ENCODE results near the gene SLC12A8.

Gene SLC12A8

DNA sequence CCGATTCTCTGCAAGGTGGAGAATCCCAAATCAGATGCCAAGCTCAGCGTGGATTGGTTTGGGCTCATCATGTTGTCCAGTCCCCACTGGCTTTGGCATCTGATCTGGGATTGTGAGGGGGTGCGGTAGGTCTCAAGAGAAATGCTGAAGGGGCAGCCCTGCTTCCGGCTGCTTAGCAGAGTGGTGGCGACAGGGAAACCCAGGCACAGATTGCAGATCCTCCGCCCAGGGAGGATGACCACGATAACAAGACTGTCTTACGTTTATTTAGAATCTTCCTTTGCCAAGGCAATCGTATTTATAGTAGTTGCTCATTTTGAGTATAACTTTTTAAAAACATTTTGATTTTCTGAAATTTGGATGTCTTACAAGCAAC lies 61.1 kb downstream of the SLC12A8 start:
- DNase-seq, result no peak

DNA sequence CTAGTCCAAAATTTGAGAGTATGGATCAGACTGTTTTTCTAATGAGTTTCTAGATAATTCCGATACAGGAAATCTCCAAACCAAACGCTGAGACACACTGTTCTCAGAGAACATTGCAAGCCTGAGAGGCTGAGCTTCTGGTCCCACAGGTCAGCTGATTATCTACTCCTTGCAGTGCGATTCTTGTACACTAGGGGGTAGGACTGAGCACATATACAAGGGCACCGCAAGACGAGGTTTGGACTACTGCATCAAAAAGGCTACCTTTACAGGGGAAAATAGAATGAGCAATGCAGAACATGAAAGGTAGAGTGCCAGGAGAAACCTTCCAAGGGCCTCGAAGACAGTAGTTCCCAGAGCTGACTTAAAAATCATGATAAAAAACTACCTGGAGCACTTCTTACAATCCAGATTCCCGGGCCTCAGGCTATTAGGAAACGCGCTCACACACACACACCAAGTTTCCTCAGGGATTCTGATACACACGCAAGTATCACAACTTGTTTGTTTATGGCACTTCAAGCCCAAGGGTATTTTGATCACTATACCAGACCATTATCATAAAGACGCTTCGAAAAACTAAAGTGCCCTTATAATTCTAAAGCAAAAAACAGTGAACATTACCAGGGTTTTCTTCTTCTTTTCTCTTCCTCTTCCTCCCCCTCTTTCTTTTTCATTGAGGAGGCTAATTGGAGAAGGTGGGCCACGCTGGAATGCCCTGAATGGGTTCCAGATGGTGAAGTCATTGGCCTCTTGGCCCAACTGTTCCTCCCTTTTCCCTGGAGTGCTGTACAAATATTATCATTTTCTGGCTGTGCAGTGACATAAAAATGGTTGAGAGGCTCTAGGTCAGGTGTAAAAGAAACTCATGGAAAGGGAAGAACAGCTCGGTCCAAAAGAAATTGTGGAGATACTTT lies 61.8 kb downstream of the SLC12A8 start:
- DNase-seq, result no peak

DNA sequence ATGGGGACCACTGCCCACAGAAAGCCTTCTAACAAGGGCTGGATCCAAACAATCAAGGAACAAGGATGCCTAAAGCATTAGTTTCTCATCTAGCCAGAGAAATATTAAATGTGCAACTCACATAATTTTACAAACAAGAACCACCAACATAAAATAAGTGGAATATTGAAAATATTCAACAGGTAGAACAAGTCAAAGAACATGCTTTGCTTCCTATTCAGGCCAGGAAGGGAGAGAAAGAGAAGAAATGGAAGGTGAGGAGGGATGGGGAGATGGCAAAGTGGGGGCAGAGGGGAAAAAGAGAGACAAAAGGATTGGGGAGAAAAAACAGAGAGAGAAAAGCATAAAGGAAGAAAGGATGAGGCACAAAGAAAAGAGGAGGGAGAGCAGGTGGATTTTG lies 63.1 kb downstream of the SLC12A8 start:
- DNase-seq, result no peak

DNA sequence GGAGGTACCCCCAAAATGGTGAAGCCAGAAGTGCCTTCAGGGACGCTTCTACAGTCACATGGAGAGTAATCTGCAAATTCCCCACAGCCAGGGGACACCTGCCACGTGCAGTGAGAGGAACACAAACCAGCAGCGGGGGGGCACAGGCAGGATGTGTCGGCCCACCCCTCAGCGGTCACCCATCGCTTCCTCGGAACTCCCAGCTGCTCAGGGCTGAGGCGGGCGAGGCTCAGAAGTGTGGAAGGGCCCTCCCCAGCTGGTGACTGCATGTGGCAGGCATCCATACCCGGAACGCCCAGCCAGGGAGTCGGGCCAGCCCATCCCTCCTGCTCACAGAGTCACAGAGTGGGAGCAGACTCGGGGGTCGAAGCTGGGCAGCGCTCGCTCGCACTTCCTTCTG lies 63.7 kb downstream of the SLC12A8 start:
- no peak for DNase-seq

DNA sequence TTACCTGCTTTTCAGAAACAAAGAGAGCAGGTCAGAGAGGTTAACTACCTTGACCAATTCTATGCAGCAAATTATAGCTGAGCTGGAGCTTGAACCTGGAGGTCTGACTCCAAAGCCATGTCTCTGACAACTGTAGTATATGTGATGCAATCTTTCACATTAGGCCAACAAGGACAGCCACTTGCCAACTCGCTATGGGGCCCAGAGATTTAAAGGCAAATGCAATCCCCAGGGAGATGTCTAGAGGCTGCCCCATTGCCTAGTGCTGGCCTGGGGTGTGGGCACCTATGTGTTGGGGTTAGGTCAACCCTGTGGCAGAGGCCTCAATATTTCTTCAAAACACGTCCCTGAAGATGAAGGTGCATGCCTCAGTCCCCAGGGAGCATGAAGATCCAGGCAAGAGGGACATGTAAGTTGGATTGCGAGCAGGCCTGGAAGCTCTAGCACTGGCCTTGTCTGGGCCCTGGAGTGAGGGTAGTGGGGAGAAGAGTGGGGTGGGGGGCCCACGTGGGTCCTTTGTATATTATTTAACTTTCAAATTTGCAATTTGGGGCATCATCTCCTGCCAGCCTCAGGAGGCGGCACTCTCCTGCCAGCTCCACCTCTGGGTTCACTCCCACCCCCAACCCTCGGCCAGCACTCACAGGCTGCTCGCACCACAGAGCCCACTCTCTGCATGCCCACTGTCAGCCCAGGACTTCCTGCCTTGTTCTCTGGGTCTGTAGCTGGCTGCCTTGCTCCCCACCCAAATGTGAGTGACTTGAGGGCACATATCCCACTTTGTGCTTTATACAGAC lies 64.3 kb downstream of the SLC12A8 start:
- DNase-seq, result no peak

DNA sequence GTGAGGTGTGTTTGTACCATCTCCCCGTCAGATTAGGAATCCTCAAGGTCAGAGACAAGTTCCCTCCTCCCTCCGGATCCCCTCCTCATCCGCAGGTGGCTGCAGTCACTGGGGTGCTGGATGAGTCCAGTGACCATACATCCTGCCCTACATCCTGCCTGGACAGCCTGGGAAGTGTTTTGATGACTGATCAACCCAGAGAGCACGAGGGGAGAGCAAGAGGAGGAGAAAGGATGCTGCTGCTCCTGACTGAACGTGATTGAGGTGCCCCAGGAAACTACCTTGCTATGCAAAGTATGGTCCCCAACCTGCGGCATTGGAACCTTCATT lies 65.1 kb downstream of the SLC12A8 start:
- no peak for DNase-seq

DNA sequence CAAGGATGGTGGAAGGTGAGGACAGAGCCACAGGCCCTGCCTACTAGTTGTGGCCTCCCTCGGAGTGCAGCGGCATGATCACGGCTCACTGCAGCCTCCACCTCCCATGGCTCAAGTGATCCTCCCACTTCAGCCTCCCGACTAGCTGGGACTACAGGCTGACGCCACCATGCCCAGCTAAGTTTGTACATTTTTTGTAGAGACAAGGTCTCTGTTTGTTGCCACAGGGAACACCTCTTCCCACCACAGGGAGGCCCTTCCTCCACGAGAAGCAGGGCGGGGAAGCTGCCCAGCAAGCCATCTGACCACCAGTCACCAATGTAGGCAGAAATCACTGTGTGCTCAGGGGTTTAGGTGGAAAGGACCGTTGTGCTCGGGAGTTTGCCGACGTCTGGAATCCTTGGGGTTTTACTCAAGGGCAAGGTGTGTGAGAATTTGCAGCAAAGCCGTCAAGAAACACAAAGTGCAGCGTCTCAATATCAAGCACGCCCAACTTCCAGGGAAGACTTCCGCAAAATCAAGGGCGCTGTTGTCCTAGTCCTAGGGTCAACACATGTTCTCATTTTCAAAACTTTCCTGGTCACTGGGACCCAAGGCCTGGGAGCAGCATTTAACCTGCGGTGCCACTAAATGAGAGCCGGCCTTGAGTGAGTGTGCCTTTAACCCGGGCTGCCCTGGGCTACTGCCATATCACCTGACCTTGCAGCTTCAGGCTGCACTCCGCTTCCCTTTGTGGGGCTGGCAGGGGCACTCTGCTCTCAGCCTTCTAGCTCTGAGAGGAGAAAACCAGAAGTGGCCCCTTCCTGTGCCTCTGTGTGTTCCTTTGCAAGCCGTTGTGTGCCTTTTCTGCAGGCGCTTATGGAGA lies 65.7 kb downstream of the SLC12A8 start:
- DNase-seq, result no peak

DNA sequence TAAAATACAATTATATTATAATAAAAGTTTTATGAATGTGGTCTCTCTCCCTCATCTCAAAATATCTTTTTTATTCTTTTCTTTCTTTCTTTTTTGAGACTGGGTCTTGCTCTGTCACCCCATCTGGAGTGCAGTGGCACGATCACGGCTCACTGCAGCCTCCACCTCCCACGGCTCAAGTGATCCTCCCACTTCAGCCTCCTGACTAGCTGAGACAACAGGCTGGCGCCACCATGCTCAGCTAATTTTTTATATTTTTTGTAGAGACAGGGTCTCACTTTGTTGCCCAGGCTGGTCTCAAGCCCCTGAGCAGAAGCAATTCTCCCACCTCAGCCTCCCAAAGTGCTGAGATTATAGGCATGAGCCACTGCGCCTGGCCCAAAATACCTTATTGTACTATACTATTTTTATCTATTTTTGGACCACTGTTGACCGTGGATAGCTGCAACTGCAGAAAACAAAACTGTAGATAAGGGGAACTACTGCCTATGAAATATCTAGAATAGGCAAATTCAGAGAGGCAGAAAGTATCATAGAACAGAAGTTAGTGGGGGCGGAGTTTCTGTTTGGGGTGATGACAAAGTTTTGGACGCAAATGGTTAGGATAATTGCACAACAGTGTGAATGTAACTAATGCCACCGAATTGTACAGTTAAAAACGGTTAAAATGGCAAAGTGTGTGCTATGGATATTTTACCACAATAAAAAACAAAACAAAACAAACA lies 66.6 kb downstream of the SLC12A8 start:
- DNase-seq, result no peak

- DNase-seq, result no peak
Observed at GRCh38 chr3:125144653-125145314, 67.8 kb downstream of the SLC12A8 start.

DNA sequence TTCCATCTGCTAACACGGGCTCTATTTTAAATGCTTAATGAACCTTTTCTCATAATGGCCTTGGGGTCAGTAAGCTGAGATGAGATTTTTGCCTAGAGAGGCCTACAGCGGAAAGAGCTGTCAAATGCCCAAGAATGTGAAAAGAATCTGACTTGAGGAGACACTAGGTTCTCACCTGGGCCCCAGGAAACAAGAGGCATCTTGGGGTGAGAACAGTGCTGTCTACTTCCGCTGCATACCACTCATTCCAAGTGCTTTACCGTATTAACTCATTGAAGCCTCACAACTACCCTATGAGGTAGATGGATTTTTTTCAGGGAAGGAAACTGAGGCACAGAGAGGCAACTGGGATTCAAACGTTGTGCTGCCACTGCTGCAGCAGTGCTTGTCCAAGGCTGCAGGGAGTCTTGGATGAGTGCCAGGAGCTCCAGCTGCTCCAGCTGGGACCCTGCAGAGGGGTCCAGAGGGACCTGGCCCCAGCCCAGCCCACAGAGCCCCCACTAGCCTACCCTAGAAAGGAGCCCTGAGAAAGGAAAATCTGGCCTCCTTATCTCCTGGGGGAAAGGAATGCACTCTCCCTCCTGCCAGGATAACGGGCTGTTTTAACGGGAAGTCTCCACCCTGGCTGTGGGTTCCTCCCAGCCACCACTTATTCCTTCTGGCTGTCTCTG lies 68.4 kb downstream of the SLC12A8 start:
- DNase-seq, result no peak

DNA sequence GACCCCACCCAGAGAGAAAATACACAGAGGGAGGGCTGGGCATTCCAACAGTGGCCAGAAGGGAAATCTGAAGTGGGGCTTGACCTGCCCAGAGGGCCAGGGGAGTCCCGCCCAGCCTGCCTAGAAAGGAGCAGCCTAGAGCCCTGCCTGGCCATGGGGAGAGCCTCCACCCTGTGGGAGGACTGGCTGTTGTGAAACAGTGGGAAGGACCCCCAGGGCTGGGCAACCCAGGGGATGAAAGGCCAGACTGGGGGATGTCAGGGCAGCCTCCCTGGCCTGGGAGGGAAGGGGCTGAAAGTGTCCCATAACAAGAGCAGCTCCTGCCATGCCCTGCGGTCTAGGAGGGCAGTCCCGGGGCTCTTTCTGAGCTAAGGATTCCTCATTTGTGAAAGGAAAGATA lies 69.0 kb downstream of the SLC12A8 start:
- DNase-seq, result no peak

DNA sequence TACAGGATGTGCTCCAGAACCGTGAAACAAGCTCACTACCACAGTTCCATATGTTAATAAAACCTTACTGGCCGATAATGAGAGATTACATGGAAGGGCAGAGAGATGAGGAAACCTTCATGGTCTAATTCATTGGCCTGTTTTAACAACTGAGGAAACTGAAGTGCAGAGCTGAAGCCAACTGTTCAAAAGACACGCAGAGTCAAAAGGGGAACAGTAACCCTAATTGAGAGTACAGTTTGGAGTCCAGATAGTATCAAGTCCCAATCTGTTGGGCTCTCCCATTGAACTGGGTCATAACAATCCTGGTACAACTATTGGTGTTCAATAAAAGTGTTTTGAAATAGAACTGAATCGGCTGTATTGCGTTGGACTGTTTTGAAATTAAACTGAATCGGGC lies 69.6 kb downstream of the SLC12A8 start:
- no peak for DNase-seq

DNA sequence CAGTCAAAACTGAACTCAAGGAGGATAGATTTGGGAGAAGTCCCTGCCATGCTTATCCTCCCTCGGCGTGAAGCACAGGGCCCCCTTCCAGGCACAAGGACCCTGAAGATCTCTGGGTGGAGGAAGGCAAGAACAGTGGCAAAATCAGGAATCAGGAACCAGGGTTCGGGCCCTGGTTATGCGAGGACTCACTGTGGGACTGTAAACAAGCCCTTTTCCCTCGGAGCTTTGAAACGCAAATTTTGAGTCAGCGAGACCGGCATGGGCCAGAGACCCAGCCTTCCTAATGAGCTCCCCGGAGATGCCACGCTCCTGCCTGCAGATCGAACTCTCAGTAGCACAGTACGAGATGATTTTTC lies 70.1 kb downstream of the SLC12A8 start:
- DNase-seq, result no peak

GRCh38 chr3:125141596-125142419 lies 70.7 kb downstream of the SLC12A8 start:
- DNase-seq, result no peak

DNA sequence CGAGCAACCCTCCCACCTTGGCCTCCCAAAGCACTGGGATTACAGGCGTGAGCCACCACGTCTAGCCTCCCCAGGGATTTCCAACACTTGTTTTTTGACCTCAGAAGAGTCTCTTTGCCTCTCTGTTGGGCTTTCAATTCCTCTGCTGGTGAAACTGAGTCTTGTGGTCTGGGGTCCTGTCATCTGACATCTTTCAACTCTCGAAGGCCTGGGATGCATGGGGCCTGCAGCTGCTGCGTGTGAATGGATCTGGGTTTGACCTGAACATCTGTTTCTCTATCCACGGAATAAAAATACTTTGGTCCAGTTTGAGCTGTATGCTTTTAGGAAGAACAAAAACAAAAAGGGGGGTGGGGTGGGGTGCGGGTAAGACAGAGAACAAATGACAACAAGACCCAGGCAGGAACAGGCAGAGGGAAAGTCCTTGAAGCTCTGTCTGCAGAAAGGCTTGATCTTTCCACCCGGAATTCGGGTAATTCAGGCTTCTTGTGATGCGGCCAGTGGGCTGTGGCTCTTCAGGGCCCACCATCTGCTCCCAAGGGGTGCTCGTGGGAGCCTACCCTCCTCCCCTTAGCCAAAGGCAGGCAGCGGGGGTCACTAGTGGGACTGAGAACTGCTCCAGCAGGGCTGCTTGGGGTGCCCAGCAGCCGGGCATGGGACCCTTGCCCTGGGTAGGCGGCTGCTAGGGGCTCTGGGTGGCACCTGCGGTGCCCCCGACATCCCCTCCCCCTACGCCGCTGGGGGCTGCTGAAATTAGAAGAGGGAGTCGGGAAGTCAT lies 71.5 kb downstream of the SLC12A8 start:
- DNase-seq, result no peak

DNA sequence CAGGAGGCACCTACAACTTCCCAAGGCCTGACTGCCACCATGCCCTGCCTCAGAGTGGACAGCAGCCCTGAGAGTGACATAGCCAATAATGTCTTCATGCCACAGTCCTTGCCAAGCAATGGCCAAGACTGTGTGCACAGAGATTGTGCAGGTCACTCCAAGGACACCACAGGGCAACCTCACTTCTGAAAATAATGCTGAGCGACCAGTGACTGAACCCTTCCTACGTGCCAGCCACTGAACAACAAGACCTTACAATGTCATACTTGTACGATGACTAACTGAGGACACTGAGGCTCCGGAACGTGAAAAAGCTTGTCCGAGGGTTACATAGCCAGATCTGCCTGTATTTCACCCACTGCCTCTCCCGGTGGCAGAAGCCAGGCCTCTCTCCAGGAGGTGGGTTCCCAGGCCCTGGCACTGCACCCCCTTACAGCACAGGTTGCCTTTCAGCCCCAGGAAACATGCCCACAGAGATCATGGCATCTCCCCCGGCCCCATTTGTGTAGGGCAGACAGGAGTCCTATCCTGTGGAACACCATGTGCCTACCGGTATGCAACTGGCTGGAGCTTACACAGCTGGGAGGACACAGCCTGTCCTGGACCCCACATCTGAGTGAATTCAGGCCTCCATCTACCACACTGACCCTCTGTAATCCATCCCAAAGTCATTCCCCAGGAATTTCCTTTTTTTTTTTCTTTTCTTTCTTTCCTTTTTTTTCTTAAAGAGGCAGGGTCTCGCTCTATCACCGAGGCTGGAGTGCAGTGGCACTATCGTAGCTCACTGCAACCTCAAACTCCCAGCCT lies 72.3 kb downstream of the SLC12A8 start:
- DNase-seq, result no peak

DNA sequence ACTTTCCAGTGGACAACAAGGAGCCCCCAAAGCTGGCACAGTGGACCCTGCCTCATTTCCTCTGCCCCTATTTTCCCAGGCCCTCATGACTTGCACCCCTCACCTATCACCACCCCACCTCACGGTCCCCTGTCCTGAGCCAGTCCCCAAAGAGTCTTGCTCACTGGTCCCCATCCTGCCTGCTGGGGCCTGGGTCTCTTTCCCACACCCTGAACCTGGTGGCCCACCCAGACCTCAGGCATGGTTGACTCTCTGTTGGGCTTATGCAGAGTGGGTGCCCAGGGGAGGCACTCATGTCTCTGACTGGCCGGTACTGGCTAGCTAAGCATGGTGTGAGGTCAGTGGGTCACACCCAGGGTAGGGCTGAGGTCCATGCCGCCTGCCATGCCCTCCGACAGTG lies 73.2 kb downstream of the SLC12A8 start:
- no peak for DNase-seq

DNA sequence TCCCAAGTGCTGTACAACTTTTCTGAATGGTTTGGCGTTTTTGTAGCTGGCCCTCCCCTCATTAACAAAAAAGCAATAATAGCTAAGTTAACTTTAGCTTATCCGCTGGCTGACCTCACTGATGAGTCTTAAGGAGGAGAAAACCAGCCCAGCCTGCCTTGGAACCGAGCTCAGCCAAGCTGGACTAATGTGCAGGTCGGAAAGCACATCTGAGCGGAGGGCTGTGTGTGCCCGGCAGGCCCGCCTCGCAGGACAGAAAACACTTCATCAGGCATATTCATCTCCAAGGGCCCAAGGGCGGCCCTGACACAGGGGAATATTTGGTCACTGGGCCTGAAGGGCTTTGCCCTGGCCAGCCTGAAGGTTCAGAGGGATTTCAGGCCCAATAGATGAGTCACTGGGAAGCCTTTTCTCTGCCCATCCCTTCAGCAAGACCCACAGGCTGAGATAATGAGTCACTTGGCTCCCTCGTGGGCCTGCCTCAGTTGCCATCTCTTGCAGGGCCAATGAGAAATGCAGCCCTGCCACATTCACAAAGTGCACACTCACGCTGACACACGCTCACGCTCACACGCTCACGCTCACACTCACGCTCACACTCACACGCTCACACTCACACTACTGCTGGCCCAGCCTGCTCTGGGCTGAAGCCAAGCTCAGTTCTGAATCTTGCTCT lies 75.1 kb downstream of the SLC12A8 start:
- DNase-seq, result no peak
